K562 (cell line): ENCODE data around the gene UBE2E1. TPM values are rescaled to one million over a fixed set of nuclear protein-coding genes. Genes with fewer than 3 reads are reported as not detected.

Source experiments
- BRCA1 ChIP-seq, 2 experiments: fragments of 450-650 bp in 1 of 2; sonication (generic) in 1 of 2; formaldehyde crosslinking in 1 of 2; IDR thresholded peaks; 2 replicates each; pipeline versions ENCODE4 v1.5.0 to v1.6.1; 2017 to 2020; ENCODE audit warnings: mild to moderate bottlenecking in 1 of 2, missing genetic modification reagents in 1 of 2
- C11orf30 ChIP-seq: fragments of 450-650 bp; IDR thresholded peaks from 2 replicates; pipeline ENCODE4 v1.6.1; 2016; ENCODE audit warnings: low read depth, mild to moderate bottlenecking
- CTCFL ChIP-seq: IDR thresholded peaks from 2 replicates; pipeline ENCODE4 v1.6.1; 2011; ENCODE audit warnings: borderline replicate concordance, low read depth, mild to moderate bottlenecking, moderate library complexity, low read length; ENCODE audit not compliant: insufficient read depth, poor library complexity, severe bottlenecking
- RBM14 ChIP-seq: fragments of 200-400 bp; formaldehyde crosslinking; IDR thresholded peaks from 2 replicates; pipeline ENCODE4 v1.6.1; 2018; ENCODE audit warnings: low read depth, mild to moderate bottlenecking, low read length, moderate library complexity, borderline replicate concordance; ENCODE audit not compliant: insufficient read depth
- RFX5 ChIP-seq: IDR thresholded peaks from 2 replicates; pipeline ENCODE4 v1.6.1; 2011; ENCODE audit warnings: low read depth, mild to moderate bottlenecking, improper control_type of control experiment, low read length
- ZNF639 ChIP-seq, 2 experiments: fragments of 200-800 bp in 1 of 2; sonication (Bioruptor generic) in 1 of 2; sonication (generic) in 1 of 2; formaldehyde crosslinking in 1 of 2; IDR thresholded peaks in 1 of 2; conservative IDR thresholded peaks in 1 of 2; 2 replicates each; pipeline versions ENCODE4 v1.5.0 to v1.6.1; 2016 to 2020; ENCODE audit warnings: missing compliant biosample characterization in 1 of 2, missing genetic modification characterization in 1 of 2, missing genetic modification reagents in 1 of 2
- ZNF717 ChIP-seq: fragments of 250-450 bp; sonication (Bioruptor Pico); IDR thresholded peaks from 2 replicates; pipeline ENCODE4 v1.5.0; 2021
- ZNF75A ChIP-seq: fragments of 450-650 bp; formaldehyde crosslinking; IDR thresholded peaks from 2 replicates; pipeline ENCODE4 v1.4.0; 2020; ENCODE audit warnings: mild to moderate bottlenecking
- polyA plus RNA-seq, 8 experiments: library from polyadenylated mRNA; depleted of rRNA in 4 of 8; stranded (reverse) in 5 of 8; unstranded in 3 of 8; fragments of >200 nt; fragmentation: Nextera tagmentation in 2 of 8; fragmentation: Illumina TruSeq in 1 of 8; extraction: Ambion mirVana in 2 of 8; extraction: Trizol in 1 of 8; gene quantifications; 2 replicates each; pipeline versions ENCODE4 v1.2.1 to v1.2.3, GENCODE V29; 2011 to 2014; ENCODE audit warnings: inconsistent platforms in 1 of 8, missing spikeins in 1 of 8
- total RNA-seq, 7 experiments: library from RNA; depleted of rRNA in 6 of 7; stranded (reverse); fragments of >200 nt in 6 of 7; fragmentation: Illumina TruSeq in 2 of 7; extraction: Trizol in 2 of 7; gene quantifications; 2 replicates each; pipeline versions ENCODE4 v1.2.1 to v1.2.3, GENCODE V29; 2011 to 2021; ENCODE audit warnings: low replicate concordance in 1 of 7

UBE2E1 gene
- total and polyA plus RNA-seq, 9 of the 15 experiments (the other 6 are each of a cell fraction or from before 2014, with no cell fraction given): 54.4 to 294 (median 165) TPM

GRCh38 chr3:23779841-23780240 is 25.9 kb upstream of the UBE2E1 start (continued):
- TF ChIP-seq ZNF639 (CRISPR knock-in tag; conservative IDR thresholded peaks at IDR 0.05 in 1 of 2, IDR thresholded peaks at IDR 0.05 in 1 of 2): no peak
- TF ChIP-seq ZNF717: no peak
- no peak for TF ChIP-seq CTCFL
- TF ChIP-seq RBM14: no peak
- no peak for TF ChIP-seq BRCA1 (IDR thresholded peaks at IDR 0.05)
- no peak for TF ChIP-seq BRCA1 (CRISPR knock-in tag; IDR thresholded peaks at IDR 0.05)
- TF ChIP-seq RFX5: no peak
- no peak for TF ChIP-seq ZNF75A (CRISPR knock-in tag)
- TF ChIP-seq C11orf30: no peak
